H1 (cell line): ENCODE measurements around the gene DPH1. TPM values are rescaled to one million over a fixed set of nuclear protein-coding genes. Genes with fewer than 3 reads are reported as not detected.

Experiments
- CTCF ChIA-PET: fragments of 300-600 bp; sonication (Branson Sonifier 250); formaldehyde crosslinking; loops from one replicate; lab custom pipeline; 2021; ENCODE audit not compliant: partially characterized antibody; lab: Charles Lee
- POLR2A ChIA-PET: fragments of 300-600 bp; sonication (Branson Sonifier 250); formaldehyde crosslinking; loops from one replicate; lab custom pipeline; 2021; ENCODE audit warnings: inconsistent platforms; ENCODE audit not compliant: partially characterized antibody; lab: Charles Lee
- DNase-seq, 2 experiments: peaks; one replicate each; pipeline versions ENCODE4 v3.0.0 to v3.0.0-alpha.2; 2010 to 2022; ENCODE audit warnings: low spot score in 2 of 2, low read depth in 1 of 2, mixed read lengths in 1 of 2
- FAIRE-seq: peaks from 2 replicates; lab custom pipeline; 2011; peaks lifted over from hg19 to GRCh38; lab: Jason Lieb, UNC
- H2AFZ ChIP-seq: 2 replicates; pipeline ENCODE4 v1.8.1; 2012; ENCODE audit warnings: low read length, inconsistent platforms
- H2AK5ac ChIP-seq: 2 replicates; pipeline ENCODE4 v1.6.1; 2013; ENCODE audit warnings: low read depth, low read length
- H2BK120ac ChIP-seq: replicated peaks from 2 replicates; pipeline ENCODE3; 2013; ENCODE audit warnings: low read depth, low read length, inconsistent platforms
- H2BK12ac ChIP-seq: 2 replicates; pipeline ENCODE4 v1.6.1; 2013; ENCODE audit warnings: low read depth, low read length
- H2BK15ac ChIP-seq: 2 replicates; pipeline ENCODE4 v1.6.1; 2013; ENCODE audit warnings: low read length
- H2BK20ac ChIP-seq: 2 replicates; pipeline ENCODE4 v1.6.1; 2013; ENCODE audit warnings: low read length
- H2BK5ac ChIP-seq: 2 replicates; pipeline ENCODE4 v1.6.1; 2013; ENCODE audit warnings: low read depth, low read length
- H3K14ac ChIP-seq: 2 replicates; pipeline ENCODE4 v1.6.1; 2013; ENCODE audit warnings: inconsistent platforms; ENCODE audit not compliant: insufficient read length
- H3K18ac ChIP-seq: 2 replicates; pipeline ENCODE4 v1.6.1; 2013; ENCODE audit warnings: low read length; ENCODE audit errors: extremely low read depth
- H3K23ac ChIP-seq: 2 replicates; pipeline ENCODE4 v1.6.1; 2013; ENCODE audit warnings: inconsistent platforms; ENCODE audit not compliant: insufficient read length
- H3K23me2 ChIP-seq: 2 replicates; pipeline ENCODE4 v1.6.1; 2013; ENCODE audit warnings: low read depth, low read length
- H3K27ac ChIP-seq: 2 replicates; pipeline ENCODE4 v1.6.1; 2011; ENCODE audit warnings: low read depth, low read length, inconsistent platforms
- H3K27me3 ChIP-seq, 4 experiments: replicated peaks in 1 of 4; 1 replicate in 1 of 4; 2 replicates in 3 of 4; pipeline versions ENCODE4 v1.6.1 to v1.8.1; 2011 to 2013; ENCODE audit warnings: low read length in 3 of 4, mild to moderate bottlenecking in 3 of 4, inconsistent platforms in 2 of 4, mixed read lengths in 2 of 4, moderate library complexity in 1 of 4; ENCODE audit not compliant: control insufficient read depth in 3 of 4, insufficient read depth in 3 of 4; ENCODE audit errors: extremely low read depth in 1 of 4
- H3K36me3 ChIP-seq, 4 experiments: 2 replicates each; pipeline versions ENCODE4 v1.6.1 to v1.8.1; 2011 to 2013; ENCODE audit warnings: mild to moderate bottlenecking in 4 of 4, low read length in 3 of 4, moderate library complexity in 2 of 4, control low read depth in 1 of 4, inconsistent platforms in 1 of 4; ENCODE audit not compliant: insufficient read depth in 4 of 4, control insufficient read depth in 2 of 4
- H3K4ac ChIP-seq: replicated peaks from 2 replicates; pipeline ENCODE3; 2013; ENCODE audit warnings: low read length, low read depth, mixed read lengths, inconsistent platforms; ENCODE audit not compliant: insufficient read length
- H3K4me1 ChIP-seq, 4 experiments: replicated peaks in 1 of 4; 1 replicate in 1 of 4; 2 replicates in 3 of 4; pipeline versions ENCODE4 v1.6.1 to v1.8.1; 2011 to 2013; ENCODE audit warnings: low read length in 3 of 4, inconsistent platforms in 2 of 4, mixed read lengths in 1 of 4; ENCODE audit not compliant: insufficient read depth in 4 of 4, control insufficient read depth in 3 of 4
- H3K4me2 ChIP-seq, 2 experiments: 2 replicates each; pipeline versions ENCODE4 v1.6.1 to v1.8.1; 2011 to 2013; ENCODE audit warnings: low read depth in 2 of 2, low read length in 2 of 2, control low read depth in 1 of 2, inconsistent platforms in 1 of 2, mild to moderate bottlenecking in 1 of 2; ENCODE audit not compliant: insufficient read depth in 1 of 2
- H3K4me3 ChIP-seq, 4 experiments: fragments of 200-600, 300-600 bp in 1 of 4; sonication (generic), shearing (Covaris generic), sonication (Bioruptor Twin) in 1 of 4; 2 replicates each; pipeline versions ENCODE4 v1.5.1 to v1.8.1; 2011 to 2016; ENCODE audit warnings: low read length in 4 of 4, low read depth in 3 of 4, control low read depth in 2 of 4, inconsistent platforms in 2 of 4, mild to moderate bottlenecking in 2 of 4, mixed read lengths in 1 of 4, moderate library complexity in 1 of 4; ENCODE audit not compliant: insufficient read depth in 2 of 4; ENCODE audit errors: extremely low read depth in 1 of 4
- H3K56ac ChIP-seq: replicated peaks from 2 replicates; pipeline ENCODE3; 2013; ENCODE audit warnings: low read depth, mild to moderate bottlenecking, mixed read lengths, low read length, inconsistent platforms; ENCODE audit not compliant: insufficient read length
- H3K79me1 ChIP-seq: 2 replicates; pipeline ENCODE4 v1.6.1; 2013; ENCODE audit warnings: low read depth, low read length, control low read depth
- H3K79me2 ChIP-seq, 2 experiments: 2 replicates each; pipeline versions ENCODE4 v1.6.1 to v1.8.1; 2012 to 2013; ENCODE audit warnings: low read length in 2 of 2, mild to moderate bottlenecking in 2 of 2, inconsistent platforms in 1 of 2; ENCODE audit not compliant: insufficient read depth in 2 of 2, control insufficient read depth in 1 of 2
- H3K9ac ChIP-seq, 4 experiments: replicated peaks in 1 of 4; 1 replicate in 1 of 4; 2 replicates in 3 of 4; pipeline versions ENCODE4 v1.6.1 to v1.8.1; 2011 to 2013; ENCODE audit warnings: low read depth in 3 of 4, low read length in 3 of 4, control low read depth in 2 of 4, mild to moderate bottlenecking in 2 of 4, moderate library complexity in 2 of 4, inconsistent platforms in 1 of 4; ENCODE audit errors: extremely low read depth in 1 of 4
- H3K9me3 ChIP-seq, 2 experiments: 2 replicates each; pipeline versions ENCODE4 v1.6.1 to v1.8.1; 2012 to 2013; ENCODE audit warnings: mild to moderate bottlenecking in 2 of 2, moderate library complexity in 2 of 2, control low read depth in 1 of 2, inconsistent platforms in 1 of 2, low read depth in 1 of 2, low read length in 1 of 2, mixed read lengths in 1 of 2; ENCODE audit not compliant: insufficient read depth in 2 of 2
- H4K20me1 ChIP-seq, 2 experiments: replicated peaks in 1 of 2; 2 replicates each; pipeline versions ENCODE3 to v1.8.1; 2011 to 2013; ENCODE audit warnings: inconsistent platforms in 2 of 2, low read length in 2 of 2, mild to moderate bottlenecking in 1 of 2; ENCODE audit not compliant: insufficient read depth in 2 of 2, control insufficient read depth in 1 of 2
- H4K5ac ChIP-seq: 2 replicates; pipeline ENCODE4 v1.6.1; 2013; ENCODE audit warnings: low read length, low read depth, mixed read lengths, inconsistent platforms; ENCODE audit not compliant: insufficient read length
- H4K8ac ChIP-seq: 2 replicates; pipeline ENCODE4 v1.8.0; 2013; ENCODE audit warnings: mild to moderate bottlenecking, moderate library complexity, low read length, inconsistent platforms; ENCODE audit not compliant: insufficient read depth; ENCODE audit errors: extremely low read depth
- H4K91ac ChIP-seq: replicated peaks from 2 replicates; pipeline ENCODE3; 2013; ENCODE audit warnings: low read length, mixed read lengths, inconsistent platforms; ENCODE audit not compliant: insufficient read length
- ATF2 ChIP-seq: IDR thresholded peaks from 2 replicates; pipeline ENCODE4 v1.6.1; 2012; ENCODE audit warnings: low read length, inconsistent platforms
- JUND ChIP-seq: IDR thresholded peaks from 2 replicates; pipeline ENCODE4 v1.6.1; 2011; ENCODE audit warnings: mild to moderate bottlenecking, improper control_type of control experiment, low read length
- NRF1 ChIP-seq: IDR thresholded peaks from 2 replicates; pipeline ENCODE4 v1.6.1; 2011; ENCODE audit warnings: mild to moderate bottlenecking, low read depth, low read length, improper control_type of control experiment
- POLR2AphosphoS5 ChIP-seq: IDR thresholded peaks from 2 replicates; pipeline ENCODE4 v1.6.1; 2011; ENCODE audit warnings: low read depth, low read length
- RXRA ChIP-seq: IDR thresholded peaks from 2 replicates; pipeline ENCODE4 v1.6.1; 2011; ENCODE audit warnings: low read depth, mild to moderate bottlenecking, low read length, moderate library complexity; ENCODE audit not compliant: insufficient read depth
- WGBS, 2 experiments: shearing (Covaris generic) in 1 of 2; methylation state at CpG; one replicate each; pipeline versions ENCODE4 v1.1.6 to v1.1.7; 2013 to 2015; ENCODE audit warnings: low lambda C conversion rate in 2 of 2, mixed read lengths in 2 of 2, inconsistent platforms in 1 of 2, low coverage in 1 of 2, missing lambda C conversion rate in 1 of 2; ENCODE audit not compliant: insufficient replicate concordance in 2 of 2, insufficient coverage in 1 of 2, insufficient read length in 1 of 2; ENCODE audit errors: extremely low coverage in 1 of 2, missing lambda C conversion rate in 1 of 2; 5-methylcytosine and 5-hydroxymethylcytosine counted together
- polyA plus RNA-seq, 7 experiments: library from polyadenylated mRNA; depleted of rRNA in 3 of 7; stranded (reverse) in 5 of 7; unstranded in 2 of 7; fragments of >200 nt in 5 of 7; fragments of 200-250 nt in 2 of 7; gene quantifications; 1 replicate in 5 of 7; 2 replicates in 1 of 7; 4 replicates in 1 of 7; pipeline versions ENCODE4 v1.2.1 to v1.2.3, GENCODE V29; 2011 to 2013; ENCODE audit warnings: missing spikeins in 2 of 7, mixed read lengths in 2 of 7
- total RNA-seq: library from RNA; stranded (reverse); fragmentation: NEBNext Ultra II Directional; extraction: Animal tissue kit (Norgen Biotek cat#: 25700); gene quantifications from 2 replicates; pipeline ENCODE4 v1.2.1, GENCODE V29; 2021

Gene DPH1
- total and polyA plus RNA-seq, 2 of the 8 experiments (the other 6 are each of a cell fraction or from before 2014, with no cell fraction given), result 24.9 to 30.0 TPM

DNA sequence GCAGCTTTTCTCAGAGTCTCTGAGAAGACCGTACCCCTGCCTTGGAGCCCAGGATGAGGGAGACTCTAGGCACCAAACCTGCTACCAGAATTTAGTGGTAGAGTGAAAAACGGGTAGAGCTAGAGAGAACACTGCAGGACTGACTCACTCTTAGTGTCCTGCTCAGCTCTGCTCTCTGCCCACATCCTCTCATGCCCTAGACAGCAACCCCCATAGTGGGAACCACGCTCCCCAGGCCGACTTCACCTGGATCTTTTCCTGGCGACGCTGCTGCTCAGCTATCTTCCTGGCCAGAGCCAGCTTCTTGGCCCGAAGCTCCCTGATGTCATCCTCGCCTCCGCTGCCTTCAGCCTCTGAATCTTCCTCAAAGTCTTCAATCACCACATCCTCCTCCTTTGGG, 51.6 kb downstream of the DPH1 start:
- Histone ChIP-seq H2BK12ac (no peak overlapping the region), H3K56ac (no peak overlapping the region), H3K9ac (no peak overlapping the region), H2AFZ (no peak overlapping the region), H3K79me1 (no peaks in the 10 kb centered on the region), H3K4me1 (no peaks in the 10 kb centered on the region), H2BK5ac (no peak overlapping the region), H3K4me3 (no peak overlapping the region), H4K20me1 (no peaks in the 10 kb centered on the region), H2BK20ac (no peak overlapping the region), H4K91ac (no peak overlapping the region), H2AK5ac (no peak overlapping the region), H4K8ac (no peak overlapping the region; the same call in 1 of the 2 replicates), H3K36me3 (peaks cover 0 to 7% (median 4%) of the 10 kb centered on the region in 4 experiments; a peak in 6 of 8 replicates), H3K79me2 (no peaks in the 10 kb centered on the region), H3K23me2 (no peaks in the 10 kb centered on the region), H3K4ac (no peak overlapping the region), H2BK120ac (no peak overlapping the region), H2BK15ac (no peak overlapping the region), H3K18ac (no peak overlapping the region), H3K23ac (no peak overlapping the region), H3K14ac (no peak overlapping the region), H3K9me3 (no peaks in the 10 kb centered on the region), H4K5ac (no peak overlapping the region), H3K27me3 (no peaks in the 10 kb centered on the region), H3K27ac (no peak overlapping the region), H3K4me2 (no peak overlapping the region)
- CTCF ChIA-PET, result interaction anchor here (0.9 to 2.6 kb wide), 14 partner anchors 9 to 164 kb away, joined by 3 to 10 read pairs (median 6); partner anchors contain the start of gene HIC1
- DNase-seq (no peak), FAIRE-seq (no peak)
- TF ChIP-seq JUND, result no peak
- no peak for TF ChIP-seq NRF1
- TF ChIP-seq RXRA, result no peak
- TF ChIP-seq POLR2AphosphoS5, result no peak
- TF ChIP-seq ATF2, result no peak
- WGBS, 2 experiments, result 94% methylated on average over 9 of the region's 9 CpGs; no CpG with 5 or more reads in 1 of the 2 experiments
- POLR2A ChIA-PET, result interaction anchor here (1.3 kb wide), 1 partner anchor 70 kb away, joined by 3 read pairs; no protein-coding TSS in a partner anchor
